H1 (cell line): ENCODE results near the gene OR10J4. TPM values are rescaled to one million over a fixed set of nuclear protein-coding genes. Genes with fewer than 3 reads are reported as not detected.

Experiments used
- CTCF ChIA-PET: fragments of 300-600 bp; sonication (Branson Sonifier 250); formaldehyde crosslinking; loops from one replicate; lab custom pipeline; 2021; ENCODE audit not compliant: partially characterized antibody; lab: Charles Lee
- POLR2A ChIA-PET: fragments of 300-600 bp; sonication (Branson Sonifier 250); formaldehyde crosslinking; loops from one replicate; lab custom pipeline; 2021; ENCODE audit warnings: inconsistent platforms; ENCODE audit not compliant: partially characterized antibody; lab: Charles Lee
- DNase-seq, 2 experiments: peaks; one replicate each; pipeline versions ENCODE4 v3.0.0 to v3.0.0-alpha.2; 2010 to 2022; ENCODE audit warnings: low spot score in 2 of 2, low read depth in 1 of 2, mixed read lengths in 1 of 2
- FAIRE-seq: peaks from 2 replicates; lab custom pipeline; 2011; peaks lifted over from hg19 to GRCh38; lab: Jason Lieb, UNC
- H2AFZ ChIP-seq: 2 replicates; pipeline ENCODE4 v1.8.1; 2012; ENCODE audit warnings: low read length, inconsistent platforms
- H2AK5ac ChIP-seq: 2 replicates; pipeline ENCODE4 v1.6.1; 2013; ENCODE audit warnings: low read depth, low read length
- H2BK120ac ChIP-seq: replicated peaks from 2 replicates; pipeline ENCODE3; 2013; ENCODE audit warnings: low read depth, low read length, inconsistent platforms
- H2BK12ac ChIP-seq: 2 replicates; pipeline ENCODE4 v1.6.1; 2013; ENCODE audit warnings: low read depth, low read length
- H2BK15ac ChIP-seq: 2 replicates; pipeline ENCODE4 v1.6.1; 2013; ENCODE audit warnings: low read length
- H2BK20ac ChIP-seq: 2 replicates; pipeline ENCODE4 v1.6.1; 2013; ENCODE audit warnings: low read length
- H2BK5ac ChIP-seq: 2 replicates; pipeline ENCODE4 v1.6.1; 2013; ENCODE audit warnings: low read depth, low read length
- H3K14ac ChIP-seq: 2 replicates; pipeline ENCODE4 v1.6.1; 2013; ENCODE audit warnings: inconsistent platforms; ENCODE audit not compliant: insufficient read length
- H3K18ac ChIP-seq: 2 replicates; pipeline ENCODE4 v1.6.1; 2013; ENCODE audit warnings: low read length; ENCODE audit errors: extremely low read depth
- H3K23ac ChIP-seq: 2 replicates; pipeline ENCODE4 v1.6.1; 2013; ENCODE audit warnings: inconsistent platforms; ENCODE audit not compliant: insufficient read length
- H3K23me2 ChIP-seq: 2 replicates; pipeline ENCODE4 v1.6.1; 2013; ENCODE audit warnings: low read depth, low read length
- H3K27ac ChIP-seq: 2 replicates; pipeline ENCODE4 v1.6.1; 2011; ENCODE audit warnings: low read depth, low read length, inconsistent platforms
- H3K27me3 ChIP-seq, 4 experiments: replicated peaks in 1 of 4; 1 replicate in 1 of 4; 2 replicates in 3 of 4; pipeline versions ENCODE4 v1.6.1 to v1.8.1; 2011 to 2013; ENCODE audit warnings: low read length in 3 of 4, mild to moderate bottlenecking in 3 of 4, inconsistent platforms in 2 of 4, mixed read lengths in 2 of 4, moderate library complexity in 1 of 4; ENCODE audit not compliant: control insufficient read depth in 3 of 4, insufficient read depth in 3 of 4; ENCODE audit errors: extremely low read depth in 1 of 4
- H3K36me3 ChIP-seq, 4 experiments: 2 replicates each; pipeline versions ENCODE4 v1.6.1 to v1.8.1; 2011 to 2013; ENCODE audit warnings: mild to moderate bottlenecking in 4 of 4, low read length in 3 of 4, moderate library complexity in 2 of 4, control low read depth in 1 of 4, inconsistent platforms in 1 of 4; ENCODE audit not compliant: insufficient read depth in 4 of 4, control insufficient read depth in 2 of 4
- H3K4ac ChIP-seq: replicated peaks from 2 replicates; pipeline ENCODE3; 2013; ENCODE audit warnings: low read length, low read depth, mixed read lengths, inconsistent platforms; ENCODE audit not compliant: insufficient read length
- H3K4me1 ChIP-seq, 4 experiments: replicated peaks in 1 of 4; 1 replicate in 1 of 4; 2 replicates in 3 of 4; pipeline versions ENCODE4 v1.6.1 to v1.8.1; 2011 to 2013; ENCODE audit warnings: low read length in 3 of 4, inconsistent platforms in 2 of 4, mixed read lengths in 1 of 4; ENCODE audit not compliant: insufficient read depth in 4 of 4, control insufficient read depth in 3 of 4
- H3K4me2 ChIP-seq, 2 experiments: 2 replicates each; pipeline versions ENCODE4 v1.6.1 to v1.8.1; 2011 to 2013; ENCODE audit warnings: low read depth in 2 of 2, low read length in 2 of 2, control low read depth in 1 of 2, inconsistent platforms in 1 of 2, mild to moderate bottlenecking in 1 of 2; ENCODE audit not compliant: insufficient read depth in 1 of 2
- H3K4me3 ChIP-seq, 4 experiments: fragments of 200-600, 300-600 bp in 1 of 4; sonication (generic), shearing (Covaris generic), sonication (Bioruptor Twin) in 1 of 4; 2 replicates each; pipeline versions ENCODE4 v1.5.1 to v1.8.1; 2011 to 2016; ENCODE audit warnings: low read length in 4 of 4, low read depth in 3 of 4, control low read depth in 2 of 4, inconsistent platforms in 2 of 4, mild to moderate bottlenecking in 2 of 4, mixed read lengths in 1 of 4, moderate library complexity in 1 of 4; ENCODE audit not compliant: insufficient read depth in 2 of 4; ENCODE audit errors: extremely low read depth in 1 of 4
- H3K56ac ChIP-seq: replicated peaks from 2 replicates; pipeline ENCODE3; 2013; ENCODE audit warnings: low read depth, mild to moderate bottlenecking, mixed read lengths, low read length, inconsistent platforms; ENCODE audit not compliant: insufficient read length
- H3K79me1 ChIP-seq: 2 replicates; pipeline ENCODE4 v1.6.1; 2013; ENCODE audit warnings: low read depth, low read length, control low read depth
- H3K79me2 ChIP-seq, 2 experiments: 2 replicates each; pipeline versions ENCODE4 v1.6.1 to v1.8.1; 2012 to 2013; ENCODE audit warnings: low read length in 2 of 2, mild to moderate bottlenecking in 2 of 2, inconsistent platforms in 1 of 2; ENCODE audit not compliant: insufficient read depth in 2 of 2, control insufficient read depth in 1 of 2
- H3K9ac ChIP-seq, 4 experiments: replicated peaks in 1 of 4; 1 replicate in 1 of 4; 2 replicates in 3 of 4; pipeline versions ENCODE4 v1.6.1 to v1.8.1; 2011 to 2013; ENCODE audit warnings: low read depth in 3 of 4, low read length in 3 of 4, control low read depth in 2 of 4, mild to moderate bottlenecking in 2 of 4, moderate library complexity in 2 of 4, inconsistent platforms in 1 of 4; ENCODE audit errors: extremely low read depth in 1 of 4
- H3K9me3 ChIP-seq, 2 experiments: 2 replicates each; pipeline versions ENCODE4 v1.6.1 to v1.8.1; 2012 to 2013; ENCODE audit warnings: mild to moderate bottlenecking in 2 of 2, moderate library complexity in 2 of 2, control low read depth in 1 of 2, inconsistent platforms in 1 of 2, low read depth in 1 of 2, low read length in 1 of 2, mixed read lengths in 1 of 2; ENCODE audit not compliant: insufficient read depth in 2 of 2
- H4K20me1 ChIP-seq, 2 experiments: replicated peaks in 1 of 2; 2 replicates each; pipeline versions ENCODE3 to v1.8.1; 2011 to 2013; ENCODE audit warnings: inconsistent platforms in 2 of 2, low read length in 2 of 2, mild to moderate bottlenecking in 1 of 2; ENCODE audit not compliant: insufficient read depth in 2 of 2, control insufficient read depth in 1 of 2
- H4K5ac ChIP-seq: 2 replicates; pipeline ENCODE4 v1.6.1; 2013; ENCODE audit warnings: low read length, low read depth, mixed read lengths, inconsistent platforms; ENCODE audit not compliant: insufficient read length
- H4K8ac ChIP-seq: 2 replicates; pipeline ENCODE4 v1.8.0; 2013; ENCODE audit warnings: mild to moderate bottlenecking, moderate library complexity, low read length, inconsistent platforms; ENCODE audit not compliant: insufficient read depth; ENCODE audit errors: extremely low read depth
- H4K91ac ChIP-seq: replicated peaks from 2 replicates; pipeline ENCODE3; 2013; ENCODE audit warnings: low read length, mixed read lengths, inconsistent platforms; ENCODE audit not compliant: insufficient read length
- BCL11A ChIP-seq, 2 experiments: IDR thresholded peaks; one replicate each; pipeline ENCODE4 v1.6.1; 2011; ENCODE audit warnings: low read depth in 2 of 2, low read length in 2 of 2, mild to moderate bottlenecking in 2 of 2
- CEBPB ChIP-seq: IDR thresholded peaks from 2 replicates; pipeline ENCODE4 v1.6.1; 2012; ENCODE audit warnings: low read depth, low read length
- CHD1 ChIP-seq: IDR thresholded peaks from 2 replicates; pipeline ENCODE4 v1.6.1; 2012; ENCODE audit warnings: low read depth, low read length, improper control_type of control experiment
- GTF2F1 ChIP-seq: IDR thresholded peaks from 2 replicates; pipeline ENCODE4 v1.6.1; 2012; ENCODE audit warnings: low read depth, low read length, improper control_type of control experiment, borderline replicate concordance
- KDM5A ChIP-seq: fragments of 200-600 bp; IDR thresholded peaks from 2 replicates; pipeline ENCODE4 v1.7.1; 2012; ENCODE audit warnings: mild to moderate bottlenecking, low read length, inconsistent platforms, mixed read lengths
- MAFK ChIP-seq: IDR thresholded peaks from 2 replicates; pipeline ENCODE4 v1.6.1; 2012; ENCODE audit warnings: low read depth, mild to moderate bottlenecking, improper control_type of control experiment, low read length
- NRF1 ChIP-seq: IDR thresholded peaks from 2 replicates; pipeline ENCODE4 v1.6.1; 2011; ENCODE audit warnings: mild to moderate bottlenecking, low read depth, low read length, improper control_type of control experiment
- SIN3A ChIP-seq, 2 experiments: IDR thresholded peaks in 1 of 2; conservative IDR thresholded peaks in 1 of 2; 2 replicates each; pipeline ENCODE4 v1.6.1; 2011 to 2012; ENCODE audit warnings: low read length in 2 of 2, improper control_type of control experiment in 1 of 2, low read depth in 1 of 2, mild to moderate bottlenecking in 1 of 2
- SRF ChIP-seq: IDR thresholded peaks from 2 replicates; pipeline ENCODE4 v1.6.1; 2011; ENCODE audit warnings: mild to moderate bottlenecking, low read depth, low read length, moderate library complexity
- SUZ12 ChIP-seq: fragments of 200-600 bp; sonication (generic); IDR thresholded peaks from 2 replicates; pipeline ENCODE4 v1.6.1; 2012; ENCODE audit warnings: mild to moderate bottlenecking, inconsistent platforms, low read length, moderate library complexity, mixed read lengths
- WGBS, 2 experiments: shearing (Covaris generic) in 1 of 2; methylation state at CpG; one replicate each; pipeline versions ENCODE4 v1.1.6 to v1.1.7; 2013 to 2015; ENCODE audit warnings: low lambda C conversion rate in 2 of 2, mixed read lengths in 2 of 2, inconsistent platforms in 1 of 2, low coverage in 1 of 2, missing lambda C conversion rate in 1 of 2; ENCODE audit not compliant: insufficient replicate concordance in 2 of 2, insufficient coverage in 1 of 2, insufficient read length in 1 of 2; ENCODE audit errors: extremely low coverage in 1 of 2, missing lambda C conversion rate in 1 of 2; 5-methylcytosine and 5-hydroxymethylcytosine counted together
- polyA plus RNA-seq, 7 experiments: library from polyadenylated mRNA; depleted of rRNA in 3 of 7; stranded (reverse) in 5 of 7; unstranded in 2 of 7; fragments of >200 nt in 5 of 7; fragments of 200-250 nt in 2 of 7; gene quantifications; 1 replicate in 5 of 7; 2 replicates in 1 of 7; 4 replicates in 1 of 7; pipeline versions ENCODE4 v1.2.1 to v1.2.3, GENCODE V29; 2011 to 2013; ENCODE audit warnings: missing spikeins in 2 of 7, mixed read lengths in 2 of 7
- total RNA-seq: library from RNA; stranded (reverse); fragmentation: NEBNext Ultra II Directional; extraction: Animal tissue kit (Norgen Biotek cat#: 25700); gene quantifications from 2 replicates; pipeline ENCODE4 v1.2.1, GENCODE V29; 2021
- TF ChIP-seq, protein P1 (sequence below): IDR thresholded peaks from 2 replicates; pipeline ENCODE4 v1.6.1; 2011; ENCODE audit warnings: low read depth, mild to moderate bottlenecking, low read length; ENCODE audit not compliant: insufficient read depth

OR10J4 gene
- total and polyA plus RNA-seq, 2 of the 8 experiments (the other 6 are each of a cell fraction or from before 2014, with no cell fraction given), result not detected

- Histone ChIP-seq H3K18ac (no peak overlapping the region), H3K56ac (no peak overlapping the region), H2AFZ (no peak overlapping the region), H4K5ac (no peak overlapping the region), H3K4ac (no peak overlapping the region), H3K27me3 (no peaks in the 10 kb centered on the region), H3K4me2 (no peak overlapping the region), H3K23ac (no peak overlapping the region), H2BK20ac (no peak overlapping the region), H2BK12ac (no peak overlapping the region), H2BK5ac (no peak overlapping the region), H3K36me3 (no peaks in the 10 kb centered on the region; a peak in 1 of 8 replicates), H3K9ac (no peak overlapping the region), H3K27ac (no peak overlapping the region), H3K4me3 (no peak overlapping the region)
- DNase-seq (no peak), FAIRE-seq (no peak)
- POLR2A ChIA-PET, result no interaction called here
- no peak for TF ChIP-seq SIN3A (conservative IDR thresholded peaks at IDR 0.05 in 1 of 2, IDR thresholded peaks at IDR 0.05 in 1 of 2; ENCODE audit: low read depth in 1 of 2, low read length in 2 of 2)
- TF ChIP-seq SRF, result no peak
- no peak for TF ChIP-seq KDM5A
- TF ChIP-seq BCL11A (IDR thresholded peaks at IDR 0.05; ENCODE audit: low read depth in 2 of 2, low read length in 2 of 2), result no peak
- no peak for TF ChIP-seq CHD1
- no peak for TF ChIP-seq MAFK
- no peak for TF ChIP-seq GTF2F1
- no peak for TF ChIP-seq SUZ12
- TF ChIP-seq NRF1, result no peak
- TF ChIP-seq, protein P1, sequence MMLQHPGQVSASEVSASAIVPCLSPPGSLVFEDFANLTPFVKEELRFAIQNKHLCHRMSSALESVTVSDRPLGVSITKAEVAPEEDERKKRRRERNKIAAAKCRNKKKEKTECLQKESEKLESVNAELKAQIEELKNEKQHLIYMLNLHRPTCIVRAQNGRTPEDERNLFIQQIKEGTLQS, result no peak
- no peak for TF ChIP-seq CEBPB
- TF ChIP-seq, all 59 proteins: peak for 0
- WGBS, 2 experiments, result 82% methylated on average over 6 of the region's 6 CpGs; no CpG with 5 or more reads in 1 of the 2 experiments
- no peaks in the 10 kb centered on the region for H3K79me1 ChIP-seq
- H4K20me1 ChIP-seq, result no peaks in the 10 kb centered on the region
- H2BK120ac ChIP-seq, result no peak overlapping the region
- no peaks in the 10 kb centered on the region for H3K4me1 ChIP-seq
- peaks cover 69 to 72% of the 10 kb centered on the region in 2 experiments for H3K9me3 ChIP-seq
- no peaks in the 10 kb centered on the region for H3K79me2 ChIP-seq
- CTCF ChIA-PET, result no interaction called here
- no peak overlapping the region for H2AK5ac ChIP-seq
- H2BK15ac ChIP-seq, result no peak overlapping the region
- H3K23me2 ChIP-seq, result no peaks in the 10 kb centered on the region
- no peak overlapping the region for H4K91ac ChIP-seq
- no peak overlapping the region for H3K14ac ChIP-seq
- H4K8ac ChIP-seq, result no peak overlapping the region
Observed at GRCh38 chr1:159430985-159431384, 1.0 kb upstream of the OR10J4 start.
